HG03378 (cell line): ENCODE measurements around the gene DENND1A.

ENCODE experiments used
- ATAC-seq: cut with Tn5 transposase; IDR thresholded peaks from one replicate; pipeline ENCODE4 v1.9.1; 2021; ENCODE audit warnings: mild to moderate bottlenecking, moderate library complexity; ENCODE audit not compliant: unreplicated experiment

DENND1A gene

DNA sequence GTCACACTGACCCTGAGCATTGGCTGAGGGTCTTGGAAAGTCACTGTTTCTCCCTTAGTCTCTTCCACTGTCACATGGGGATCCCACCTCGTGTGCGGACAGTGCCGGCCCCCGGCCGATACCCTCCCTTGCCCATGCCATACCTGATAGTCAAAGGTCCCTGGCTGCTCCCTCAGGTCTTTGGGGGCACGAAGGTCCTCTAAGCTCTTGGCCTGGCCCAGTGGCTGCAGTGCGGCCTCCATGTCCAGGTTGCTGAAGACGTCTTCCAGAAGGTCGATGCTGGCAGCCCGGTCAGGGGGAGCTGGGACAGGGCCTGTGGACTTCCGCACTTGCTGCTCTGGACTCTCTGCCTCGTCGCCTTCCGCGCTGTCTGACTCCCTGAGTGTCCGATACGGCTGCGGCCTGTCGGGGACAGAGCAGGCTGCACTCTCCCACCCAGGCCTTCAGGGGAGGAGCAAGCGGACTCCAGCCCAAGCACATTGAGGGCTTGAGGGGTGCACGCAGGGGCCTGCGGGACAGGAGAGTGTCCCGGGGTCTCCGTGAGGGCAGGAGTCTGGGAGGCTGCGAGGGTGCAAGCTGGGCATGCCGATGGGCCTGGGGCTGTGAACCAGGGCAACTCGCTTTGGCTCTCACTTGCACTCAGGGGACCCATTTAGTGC is 546.3 kb downstream of the DENND1A start:
- ATAC-seq: no peak

DNA sequence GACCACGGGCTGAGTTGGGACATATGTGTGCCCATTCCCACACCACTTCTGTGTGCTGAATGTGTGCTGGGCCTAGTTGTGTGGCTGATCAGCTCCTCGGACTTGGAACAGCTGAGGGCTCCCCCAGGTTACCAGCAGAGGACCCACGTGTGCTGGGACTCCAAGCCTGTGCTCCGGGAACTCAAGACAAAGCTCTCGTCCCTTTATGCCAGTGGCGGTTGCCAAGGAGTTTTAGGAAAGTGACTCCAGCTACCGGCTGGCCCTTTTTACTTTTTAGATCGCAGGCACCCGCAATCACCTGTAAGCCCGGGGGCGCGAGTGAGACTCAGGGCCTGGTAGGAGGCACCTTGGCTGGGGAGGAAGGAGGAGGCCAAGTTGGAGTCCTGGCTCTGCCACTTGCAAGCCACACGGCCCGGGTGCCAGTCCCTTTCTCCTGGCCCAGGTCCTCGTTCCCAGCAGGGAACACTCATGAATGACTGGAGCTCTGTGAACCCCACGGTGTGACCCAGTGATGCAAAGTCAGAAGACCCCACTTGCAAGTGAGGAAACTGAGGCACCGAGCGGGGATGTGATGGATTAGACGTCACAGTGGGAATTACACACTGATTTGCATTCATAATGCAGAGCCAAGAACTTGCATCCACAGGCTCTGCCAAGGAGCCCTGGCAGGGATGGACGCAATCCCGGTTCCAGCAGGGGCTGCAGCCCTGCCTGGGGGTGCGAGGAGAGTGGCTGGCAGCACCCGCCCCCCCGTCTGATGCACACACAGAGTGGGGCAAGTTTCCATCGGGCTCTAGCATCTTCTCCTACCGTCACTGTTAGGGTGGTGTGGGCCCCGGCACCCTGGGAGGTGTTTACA is 547.0 kb downstream of the DENND1A start:
- ATAC-seq: no peak

DNA sequence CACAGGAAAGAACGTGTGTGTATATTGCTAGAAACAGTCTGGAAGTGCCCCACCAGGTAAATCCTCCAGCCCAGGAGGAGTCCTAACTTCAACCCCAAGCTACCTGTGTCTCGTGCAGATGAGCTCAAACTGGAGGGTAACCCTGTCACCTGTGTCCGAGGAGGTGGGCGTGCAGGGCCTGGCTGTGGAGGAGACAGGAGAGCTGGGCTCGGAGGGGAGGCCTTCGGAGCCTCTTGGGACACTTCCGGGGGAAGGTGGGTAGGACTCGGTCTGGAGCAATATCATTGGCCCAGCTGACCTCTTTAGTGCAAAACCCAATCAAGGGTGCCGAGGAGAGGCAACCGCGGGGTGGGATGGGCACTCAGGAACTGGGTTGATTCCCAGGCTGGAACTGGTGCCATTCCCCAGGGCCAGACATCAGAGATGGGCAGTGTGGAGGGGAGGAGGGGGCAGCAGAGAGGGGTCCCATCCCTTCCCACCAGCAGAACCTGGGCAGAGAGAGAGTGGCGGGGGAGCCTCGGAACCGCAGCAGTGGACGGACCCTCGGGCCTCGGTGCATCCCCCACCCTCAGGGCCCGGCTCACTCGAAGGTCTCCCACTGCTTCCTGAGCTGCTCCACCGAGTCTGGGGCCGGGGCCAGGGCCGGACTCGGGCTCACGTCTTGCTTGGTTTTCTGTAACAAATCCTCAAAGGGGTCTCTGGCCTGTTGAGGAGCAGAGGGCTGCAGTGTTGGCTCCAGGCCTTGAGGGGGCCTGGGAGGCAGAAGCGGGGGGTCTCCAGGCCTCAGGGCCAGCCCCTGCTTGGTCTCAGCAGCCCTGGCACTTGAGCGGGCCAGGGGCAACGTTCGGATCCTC is 548.8 kb downstream of the DENND1A start:
- ATAC-seq: no peak

DNA sequence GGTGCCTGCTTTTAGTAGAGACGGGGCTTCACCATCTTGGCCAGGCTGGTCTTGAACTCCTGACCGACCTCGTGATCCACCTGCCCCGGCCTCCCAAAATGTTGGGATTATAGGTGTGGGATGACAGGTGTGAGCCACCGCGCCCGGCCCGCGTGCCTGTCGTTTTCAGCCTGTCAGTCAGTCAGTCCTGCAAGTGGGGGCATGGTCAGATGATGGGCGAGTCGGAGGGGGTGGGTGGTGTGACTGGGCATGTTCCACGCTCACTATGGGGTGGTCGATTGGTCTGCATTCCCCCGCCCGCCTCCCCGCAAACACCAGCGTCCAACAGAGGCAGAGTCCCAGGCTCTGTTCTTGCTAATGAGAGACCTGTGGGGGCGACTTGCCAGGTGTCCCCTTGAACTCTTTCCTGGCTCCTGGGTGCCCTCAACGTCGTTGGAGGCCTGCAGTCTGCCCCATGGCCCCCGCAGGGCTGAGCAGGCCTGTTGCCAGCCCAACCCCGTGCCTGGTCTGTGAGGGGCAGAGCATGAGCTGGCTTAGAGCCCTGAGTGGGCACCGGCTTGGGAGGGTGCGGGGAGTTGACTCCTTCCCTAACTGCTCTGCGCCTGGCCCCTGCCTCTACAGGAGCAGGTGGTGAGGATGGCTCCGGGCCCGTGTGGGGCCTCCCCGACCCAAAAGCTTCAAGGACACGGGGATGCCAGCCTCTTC is 550.8 kb downstream of the DENND1A start:
- ATAC-seq: no peak

DNA sequence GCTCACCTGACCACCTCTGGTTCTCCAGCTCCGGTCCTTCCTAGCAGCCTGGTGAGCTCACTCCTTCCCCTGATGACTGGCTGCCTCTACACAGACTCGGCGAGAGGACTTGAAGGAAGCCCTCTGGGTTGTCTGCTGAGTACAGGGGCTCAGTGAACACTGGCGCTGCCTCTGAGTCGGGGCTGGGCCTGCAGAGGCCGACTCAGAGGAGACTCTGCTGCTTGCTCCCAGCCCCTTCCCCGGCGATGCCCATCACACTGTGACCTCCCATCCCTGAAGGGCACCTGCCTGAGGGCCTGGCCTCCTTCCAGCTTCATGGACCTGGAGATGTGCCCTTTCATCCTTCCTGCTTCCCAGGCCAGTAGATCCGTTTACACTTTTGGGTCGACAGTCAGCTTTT is 551.9 kb downstream of the DENND1A start:
- ATAC-seq: no peak

DNA sequence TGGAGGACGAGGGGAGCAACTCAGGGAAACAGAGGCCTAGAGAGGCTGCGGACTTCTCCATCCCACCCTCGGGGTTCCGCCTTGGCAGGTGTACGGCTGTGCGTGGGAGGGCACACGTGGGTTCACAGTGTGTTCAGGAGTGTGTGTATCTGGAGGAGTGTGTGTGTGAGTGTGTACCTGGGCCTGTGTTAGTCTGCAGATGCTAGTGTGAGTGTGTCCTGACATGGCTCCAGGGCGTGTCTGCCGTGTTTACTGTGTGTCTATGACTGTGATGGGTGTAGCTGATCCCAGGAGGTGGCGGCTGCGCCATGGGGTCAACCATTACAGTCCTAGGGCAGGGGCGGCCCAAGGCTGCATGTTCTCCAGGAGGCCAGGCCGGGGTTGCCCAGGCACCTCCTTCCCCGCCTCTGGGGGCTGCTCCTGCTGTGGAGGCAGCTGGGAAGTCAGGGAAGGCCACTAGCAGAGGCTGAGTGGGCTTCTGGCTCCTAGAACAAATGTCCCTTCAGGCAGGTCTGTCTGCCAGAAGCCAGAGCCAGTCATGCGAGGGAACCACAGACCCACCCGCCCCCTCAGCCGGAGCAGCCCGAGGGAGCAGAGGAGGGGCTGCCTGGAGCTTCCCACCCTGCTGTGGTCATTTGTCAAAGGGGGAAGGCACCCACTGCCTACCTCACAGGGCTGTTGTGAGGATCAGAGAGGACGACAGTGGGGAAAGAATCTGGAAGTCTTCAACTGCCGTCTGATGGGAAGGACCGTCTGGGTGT is 552.5 kb downstream of the DENND1A start:
- no peak for ATAC-seq

DNA sequence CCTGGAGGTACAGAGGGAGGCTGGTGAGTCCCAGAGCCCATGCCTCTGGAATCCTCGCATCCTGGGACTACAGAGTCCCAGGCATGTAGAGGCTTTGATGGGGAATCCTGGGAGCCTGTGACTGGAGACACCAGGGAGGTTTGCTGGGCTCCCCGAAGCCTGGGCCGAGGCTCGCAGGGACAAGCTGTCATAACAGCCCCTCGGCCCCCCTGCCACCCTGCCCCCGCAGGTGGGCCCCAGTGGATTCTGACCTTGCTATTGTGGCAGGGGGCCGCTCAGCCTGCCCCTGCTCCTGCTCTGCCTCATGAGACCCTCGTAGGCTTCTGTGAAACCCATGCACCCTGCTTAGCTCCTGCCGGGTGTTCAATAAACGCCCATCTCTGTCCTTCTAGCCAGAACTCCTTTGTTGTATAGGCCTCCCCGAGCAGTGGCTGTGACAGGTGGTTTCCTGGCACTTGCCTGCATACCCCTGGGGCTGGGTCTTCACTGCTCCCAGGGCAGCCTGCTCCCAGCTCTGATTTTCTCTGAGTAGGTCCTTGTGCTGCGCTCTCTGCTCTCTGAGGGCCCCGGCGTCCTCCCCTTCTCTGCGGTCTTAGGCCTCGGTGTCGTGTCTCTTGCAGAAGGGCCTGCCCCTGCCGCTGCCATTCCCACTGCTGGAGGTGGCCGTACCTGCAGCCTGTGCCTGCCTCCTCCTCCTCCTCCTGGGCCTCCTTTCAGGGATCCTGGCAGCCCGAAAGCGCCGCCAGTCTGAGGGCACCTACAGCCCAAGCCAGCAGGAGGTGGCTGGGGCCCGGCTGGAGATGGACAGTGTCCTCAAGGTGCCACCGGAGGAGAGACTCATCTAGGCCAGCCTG is 553.5 kb downstream of the DENND1A start:
- no peak for ATAC-seq

DNA sequence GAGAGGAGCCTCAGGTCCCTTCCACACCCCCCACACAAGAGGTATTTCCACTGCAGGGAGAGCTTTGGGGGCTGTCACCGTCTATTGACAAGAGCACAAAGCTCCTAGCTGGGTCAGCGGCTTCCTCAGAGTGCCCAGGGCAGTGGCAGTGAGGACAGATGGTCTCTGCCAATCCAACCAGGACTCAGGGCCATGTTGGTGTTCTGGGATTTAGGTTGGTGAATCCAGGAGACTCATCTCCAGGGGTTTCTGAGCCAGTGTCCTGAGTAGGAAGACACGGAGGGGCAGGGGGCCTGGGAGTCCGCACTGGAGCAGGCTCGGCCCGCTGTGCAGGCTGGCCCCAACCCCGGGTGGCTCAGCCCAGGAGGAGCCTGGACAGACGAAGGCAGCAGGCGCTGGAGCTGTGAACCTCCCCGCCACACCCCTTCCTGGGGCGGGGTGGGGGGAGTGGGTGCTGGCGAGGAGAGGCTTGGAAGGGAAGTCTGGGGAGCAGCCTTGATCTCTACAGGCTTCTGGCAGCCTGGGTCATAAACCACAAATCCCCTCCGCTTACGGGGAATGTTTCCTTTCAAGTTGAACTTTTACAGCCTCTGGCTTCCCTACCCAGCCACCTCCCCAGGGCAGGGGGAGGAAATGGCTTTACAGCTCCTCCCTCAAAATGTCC is 554.3 kb downstream of the DENND1A start:
- ATAC-seq: no peak

DNA sequence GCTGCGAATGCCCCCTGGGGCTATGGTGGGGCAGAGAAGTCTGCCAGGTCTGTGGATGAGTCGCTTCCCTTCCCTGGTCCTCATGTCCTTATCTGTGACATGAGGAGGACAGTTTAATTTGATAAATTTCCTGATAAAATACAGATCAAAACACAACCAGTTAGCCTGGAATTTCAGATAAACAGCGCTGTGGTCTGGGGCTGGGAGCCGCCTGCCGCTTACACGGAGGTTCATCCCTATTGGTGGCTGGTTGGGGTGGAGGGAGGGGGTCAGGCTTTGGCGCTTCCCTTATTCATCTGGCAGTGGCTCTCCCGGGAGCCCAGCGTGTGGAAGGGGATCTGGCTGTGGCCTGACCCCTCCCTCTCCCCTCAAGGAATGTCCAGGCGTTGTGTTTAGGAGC is 556.0 kb downstream of the DENND1A start:
- no peak for ATAC-seq

DNA sequence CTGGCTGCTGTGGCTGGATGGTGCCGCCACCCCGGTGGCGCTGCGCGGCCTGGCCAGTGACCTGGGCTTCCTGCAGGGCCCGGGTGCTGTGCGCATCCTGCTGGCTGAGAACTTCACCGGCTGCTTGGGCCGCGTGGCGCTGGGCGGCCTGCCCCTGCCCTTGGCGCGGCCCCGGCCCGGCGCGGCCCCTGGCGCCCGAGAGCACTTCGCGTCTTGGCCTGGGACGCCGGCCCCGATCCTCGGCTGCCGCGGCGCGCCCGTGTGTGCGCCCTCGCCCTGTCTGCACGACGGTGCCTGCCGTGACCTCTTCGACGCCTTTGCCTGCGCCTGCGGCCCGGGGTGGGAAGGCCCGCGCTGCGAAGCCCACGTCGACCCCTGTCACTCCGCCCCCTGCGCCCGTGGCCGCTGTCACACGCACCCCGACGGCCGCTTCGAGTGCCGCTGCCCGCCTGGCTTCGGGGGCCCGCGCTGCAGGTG is 556.4 kb downstream of the DENND1A start:
- no peak for ATAC-seq

DNA sequence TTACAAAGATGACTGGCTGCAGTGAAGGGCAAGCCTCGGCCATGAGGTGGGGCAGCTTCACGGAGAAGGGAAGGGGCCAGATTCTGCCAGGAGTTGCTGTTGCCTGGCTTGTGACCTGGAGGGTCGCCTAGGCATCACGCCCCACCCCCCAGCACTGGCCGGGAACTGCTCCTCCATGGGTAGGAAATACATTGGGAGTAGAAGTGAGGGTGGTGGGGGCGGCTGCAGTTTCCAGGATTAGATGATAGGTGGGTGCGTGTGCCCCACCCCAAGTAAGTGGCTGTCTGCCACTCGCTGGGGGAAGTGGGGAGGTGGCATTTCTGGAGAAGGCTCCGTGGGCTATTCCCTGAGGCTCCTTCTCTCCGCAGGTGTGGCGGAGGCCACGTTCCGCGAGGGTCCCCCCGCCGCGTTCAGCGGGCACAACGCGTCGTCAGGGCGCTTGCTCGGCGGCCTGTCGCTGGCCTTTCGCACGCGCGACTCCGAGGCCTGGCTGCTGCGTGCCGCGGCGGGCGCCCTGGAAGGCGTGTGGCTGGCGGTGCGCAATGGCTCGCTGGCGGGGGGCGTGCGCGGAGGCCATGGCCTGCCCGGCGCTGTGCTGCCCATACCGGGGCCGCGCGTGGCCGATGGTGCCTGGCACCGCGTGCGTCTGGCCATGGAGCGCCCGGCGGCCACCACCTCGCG is 557.0 kb downstream of the DENND1A start:
- ATAC-seq: no peak

DNA sequence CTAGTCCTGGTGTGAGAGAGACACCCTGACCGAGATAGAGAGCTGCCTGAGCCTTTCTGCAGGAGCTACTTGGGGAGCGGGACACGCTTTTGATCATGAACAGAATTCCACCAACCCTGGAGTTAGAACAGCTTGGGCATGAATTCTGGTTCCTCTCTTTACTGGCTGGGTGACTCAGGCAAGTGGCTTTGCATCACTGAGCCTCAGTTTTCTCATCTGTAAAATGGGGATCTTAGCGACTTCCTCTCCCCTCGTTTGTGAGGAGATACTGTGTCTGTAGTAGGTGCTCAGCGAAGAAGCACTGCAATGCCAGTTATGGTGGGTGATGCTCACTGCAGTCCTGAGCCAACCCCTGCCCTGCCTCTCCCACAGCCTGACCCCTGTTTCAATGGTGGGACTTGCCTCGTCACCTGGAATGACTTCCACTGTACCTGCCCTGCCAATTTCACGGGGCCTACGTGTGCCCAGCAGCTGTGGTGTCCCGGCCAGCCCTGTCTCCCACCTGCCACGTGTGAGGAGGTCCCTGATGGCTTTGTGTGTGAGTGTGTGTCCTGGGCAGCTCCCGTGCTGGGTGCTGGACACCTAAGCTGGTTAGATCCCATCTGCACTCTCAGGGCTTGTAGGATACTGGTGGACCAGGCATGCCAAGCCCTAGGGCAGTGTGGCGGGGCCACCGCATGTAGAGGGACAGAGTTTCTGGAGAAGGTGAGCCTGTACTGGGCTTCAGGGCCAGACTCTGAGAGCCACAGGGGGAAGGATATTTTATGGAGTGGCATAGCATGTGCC is 557.9 kb downstream of the DENND1A start:
- ATAC-seq: no peak

DNA sequence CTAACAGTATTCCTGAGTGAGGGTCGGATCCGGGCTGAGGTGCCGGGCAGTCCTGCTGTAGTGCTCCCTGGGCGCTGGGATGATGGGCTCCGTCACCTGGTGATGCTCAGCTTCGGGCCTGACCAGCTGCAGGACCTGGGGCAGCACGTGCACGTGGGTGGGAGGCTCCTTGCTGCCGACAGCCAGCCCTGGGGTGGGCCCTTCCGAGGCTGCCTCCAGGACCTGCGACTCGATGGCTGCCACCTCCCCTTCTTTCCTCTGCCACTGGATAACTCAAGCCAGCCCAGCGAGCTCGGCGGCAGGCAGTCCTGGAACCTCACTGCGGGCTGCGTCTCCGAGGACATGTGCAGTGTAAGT is 558.7 kb downstream of the DENND1A start:
- ATAC-seq: no peak

DNA sequence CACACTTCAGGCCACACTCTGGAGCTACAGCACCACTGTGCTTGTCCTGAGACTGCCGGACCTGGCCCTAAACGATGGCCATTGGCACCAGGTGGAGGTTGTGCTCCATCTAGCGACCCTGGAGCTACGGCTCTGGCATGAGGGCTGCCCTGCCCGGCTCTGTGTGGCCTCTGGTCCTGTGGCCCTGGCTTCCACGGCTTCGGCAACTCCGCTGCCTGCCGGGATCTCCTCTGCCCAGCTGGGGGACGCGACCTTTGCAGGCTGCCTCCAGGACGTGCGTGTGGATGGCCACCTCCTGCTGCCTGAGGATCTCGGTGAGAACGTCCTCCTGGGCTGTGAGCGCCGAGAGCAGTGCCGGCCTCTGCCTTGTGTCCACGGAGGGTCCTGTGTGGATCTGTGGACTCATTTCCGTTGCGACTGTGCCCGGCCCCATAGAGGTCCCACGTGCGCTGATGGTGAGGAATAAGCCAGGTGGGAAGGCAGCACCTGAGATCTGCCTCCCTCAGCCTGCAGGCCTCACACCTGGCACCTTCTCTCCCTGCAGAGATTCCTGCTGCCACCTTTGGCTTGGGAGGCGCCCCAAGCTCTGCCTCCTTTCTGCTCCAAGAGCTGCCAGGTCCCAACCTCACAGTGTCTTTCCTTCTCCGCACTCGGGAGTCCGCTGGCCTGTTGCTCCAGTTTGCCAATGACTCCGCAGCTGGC is 559.2 kb downstream of the DENND1A start:
- no peak for ATAC-seq

DNA sequence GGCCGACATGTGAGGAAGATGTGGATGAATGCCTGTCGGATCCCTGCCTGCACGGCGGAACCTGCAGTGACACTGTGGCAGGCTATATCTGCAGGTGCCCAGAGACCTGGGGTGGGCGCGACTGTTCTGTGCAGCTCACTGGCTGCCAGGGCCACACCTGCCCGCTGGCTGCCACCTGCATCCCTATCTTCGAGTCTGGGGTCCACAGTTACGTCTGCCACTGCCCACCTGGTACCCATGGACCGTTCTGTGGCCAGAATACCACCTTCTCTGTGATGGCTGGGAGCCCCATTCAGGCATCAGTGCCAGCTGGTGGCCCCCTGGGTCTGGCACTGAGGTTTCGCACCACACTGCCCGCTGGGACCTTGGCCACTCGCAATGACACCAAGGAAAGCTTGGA is 559.8 kb downstream of the DENND1A start:
- ATAC-seq: no peak

DNA sequence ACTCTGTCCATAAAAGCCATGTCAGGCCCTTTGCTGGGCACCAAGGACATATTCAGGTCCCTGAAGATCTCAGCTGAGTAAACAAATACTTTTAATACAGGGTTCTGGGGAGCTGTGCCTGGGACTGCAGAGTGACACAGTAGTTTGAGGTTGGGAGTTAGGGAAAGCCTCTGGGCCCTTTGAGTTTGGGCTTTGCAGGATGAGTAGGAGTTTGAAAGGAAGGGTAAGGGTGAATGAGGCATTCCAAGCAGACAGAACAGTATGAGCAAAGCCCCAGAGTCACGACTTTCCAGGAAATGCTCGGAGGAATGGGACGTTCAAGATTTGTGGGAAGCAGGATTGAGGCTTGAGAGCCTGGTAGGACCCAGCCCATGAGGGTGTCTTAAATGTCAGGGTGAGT is 560.6 kb downstream of the DENND1A start:
- ATAC-seq: no peak
